Adrenal gland (tissue), 5 donors: ENCODE data around the gene DCX.

Source experiments
- POLR2A ChIP-seq, 2 donors: fragments of 450-650 bp; IDR thresholded peaks; one replicate each; pipeline ENCODE4 v1.6.1; 2017; ENCODE audit warnings: antibody characterized with exemption in 2 of 2, mild to moderate bottlenecking in 2 of 2, moderate library complexity in 1 of 2
- TF ChIP-seq, protein P1 (sequence below), 6 experiments: fragments of 450-650 bp in 4 of 6; fragments of 200-600 bp in 2 of 6; sonication (generic) in 1 of 6; IDR thresholded peaks; 1 replicate in 5 of 6; 2 replicates in 1 of 6; pipeline versions ENCODE4 v1.5.1 to v1.8.0; 2016 to 2021; ENCODE audit warnings: antibody characterized with exemption in 6 of 6, mild to moderate bottlenecking in 2 of 6, moderate library complexity in 1 of 6
- donor health status: DM: no; HTN: no; CAD: no.

DNA sequence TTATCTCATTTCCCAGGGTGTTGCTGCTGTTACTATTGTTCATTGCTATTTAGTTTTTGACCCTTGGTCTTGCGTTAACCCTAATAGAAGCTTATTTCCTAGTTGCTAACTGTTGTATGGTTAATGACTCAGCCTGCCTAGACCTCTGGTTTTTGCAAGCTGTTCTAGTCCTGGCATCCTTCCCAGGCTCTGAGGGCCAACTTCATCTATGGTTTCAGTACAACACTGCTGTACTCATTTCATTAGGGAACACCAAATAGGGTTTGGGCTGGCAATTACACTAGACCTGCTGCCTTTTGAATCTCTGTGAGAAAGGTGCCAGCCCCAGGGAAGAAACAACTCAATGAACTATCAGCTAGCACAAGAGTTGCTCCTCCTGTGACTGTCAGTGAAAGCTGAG is 59.6 kb downstream of the DCX start:
- TF ChIP-seq, protein P1, sequence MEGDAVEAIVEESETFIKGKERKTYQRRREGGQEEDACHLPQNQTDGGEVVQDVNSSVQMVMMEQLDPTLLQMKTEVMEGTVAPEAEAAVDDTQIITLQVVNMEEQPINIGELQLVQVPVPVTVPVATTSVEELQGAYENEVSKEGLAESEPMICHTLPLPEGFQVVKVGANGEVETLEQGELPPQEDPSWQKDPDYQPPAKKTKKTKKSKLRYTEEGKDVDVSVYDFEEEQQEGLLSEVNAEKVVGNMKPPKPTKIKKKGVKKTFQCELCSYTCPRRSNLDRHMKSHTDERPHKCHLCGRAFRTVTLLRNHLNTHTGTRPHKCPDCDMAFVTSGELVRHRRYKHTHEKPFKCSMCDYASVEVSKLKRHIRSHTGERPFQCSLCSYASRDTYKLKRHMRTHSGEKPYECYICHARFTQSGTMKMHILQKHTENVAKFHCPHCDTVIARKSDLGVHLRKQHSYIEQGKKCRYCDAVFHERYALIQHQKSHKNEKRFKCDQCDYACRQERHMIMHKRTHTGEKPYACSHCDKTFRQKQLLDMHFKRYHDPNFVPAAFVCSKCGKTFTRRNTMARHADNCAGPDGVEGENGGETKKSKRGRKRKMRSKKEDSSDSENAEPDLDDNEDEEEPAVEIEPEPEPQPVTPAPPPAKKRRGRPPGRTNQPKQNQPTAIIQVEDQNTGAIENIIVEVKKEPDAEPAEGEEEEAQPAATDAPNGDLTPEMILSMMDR (IDR thresholded peaks at IDR 0.05), result no peak
- no peak for TF ChIP-seq POLR2A (IDR thresholded peaks at IDR 0.05)
